H1 (cell line): Measurements from ENCODE around the gene TBX18. TPM values are rescaled to one million over a fixed set of nuclear protein-coding genes. Genes with fewer than 3 reads are reported as not detected.

ENCODE experiments used
- CTCF ChIA-PET: fragments of 300-600 bp; sonication (Branson Sonifier 250); formaldehyde crosslinking; loops from one replicate; lab custom pipeline; 2021; ENCODE audit not compliant: partially characterized antibody; lab: Charles Lee
- POLR2A ChIA-PET: fragments of 300-600 bp; sonication (Branson Sonifier 250); formaldehyde crosslinking; loops from one replicate; lab custom pipeline; 2021; ENCODE audit warnings: inconsistent platforms; ENCODE audit not compliant: partially characterized antibody; lab: Charles Lee
- DNase-seq, 2 experiments: peaks; one replicate each; pipeline versions ENCODE4 v3.0.0 to v3.0.0-alpha.2; 2010 to 2022; ENCODE audit warnings: low spot score in 2 of 2, low read depth in 1 of 2, mixed read lengths in 1 of 2
- FAIRE-seq: peaks from 2 replicates; lab custom pipeline; 2011; peaks lifted over from hg19 to GRCh38; lab: Jason Lieb, UNC
- H2AFZ ChIP-seq: 2 replicates; pipeline ENCODE4 v1.8.1; 2012; ENCODE audit warnings: low read length, inconsistent platforms
- H2AK5ac ChIP-seq: 2 replicates; pipeline ENCODE4 v1.6.1; 2013; ENCODE audit warnings: low read depth, low read length
- H2BK120ac ChIP-seq: replicated peaks from 2 replicates; pipeline ENCODE3; 2013; ENCODE audit warnings: low read depth, low read length, inconsistent platforms
- H2BK12ac ChIP-seq: 2 replicates; pipeline ENCODE4 v1.6.1; 2013; ENCODE audit warnings: low read depth, low read length
- H2BK15ac ChIP-seq: 2 replicates; pipeline ENCODE4 v1.6.1; 2013; ENCODE audit warnings: low read length
- H2BK20ac ChIP-seq: 2 replicates; pipeline ENCODE4 v1.6.1; 2013; ENCODE audit warnings: low read length
- H2BK5ac ChIP-seq: 2 replicates; pipeline ENCODE4 v1.6.1; 2013; ENCODE audit warnings: low read depth, low read length
- H3K14ac ChIP-seq: 2 replicates; pipeline ENCODE4 v1.6.1; 2013; ENCODE audit warnings: inconsistent platforms; ENCODE audit not compliant: insufficient read length
- H3K18ac ChIP-seq: 2 replicates; pipeline ENCODE4 v1.6.1; 2013; ENCODE audit warnings: low read length; ENCODE audit errors: extremely low read depth
- H3K23ac ChIP-seq: 2 replicates; pipeline ENCODE4 v1.6.1; 2013; ENCODE audit warnings: inconsistent platforms; ENCODE audit not compliant: insufficient read length
- H3K23me2 ChIP-seq: 2 replicates; pipeline ENCODE4 v1.6.1; 2013; ENCODE audit warnings: low read depth, low read length
- H3K27ac ChIP-seq: 2 replicates; pipeline ENCODE4 v1.6.1; 2011; ENCODE audit warnings: low read depth, low read length, inconsistent platforms
- H3K27me3 ChIP-seq, 4 experiments: replicated peaks in 1 of 4; 1 replicate in 1 of 4; 2 replicates in 3 of 4; pipeline versions ENCODE4 v1.6.1 to v1.8.1; 2011 to 2013; ENCODE audit warnings: low read length in 3 of 4, mild to moderate bottlenecking in 3 of 4, inconsistent platforms in 2 of 4, mixed read lengths in 2 of 4, moderate library complexity in 1 of 4; ENCODE audit not compliant: control insufficient read depth in 3 of 4, insufficient read depth in 3 of 4; ENCODE audit errors: extremely low read depth in 1 of 4
- H3K36me3 ChIP-seq, 4 experiments: 2 replicates each; pipeline versions ENCODE4 v1.6.1 to v1.8.1; 2011 to 2013; ENCODE audit warnings: mild to moderate bottlenecking in 4 of 4, low read length in 3 of 4, moderate library complexity in 2 of 4, control low read depth in 1 of 4, inconsistent platforms in 1 of 4; ENCODE audit not compliant: insufficient read depth in 4 of 4, control insufficient read depth in 2 of 4
- H3K4ac ChIP-seq: replicated peaks from 2 replicates; pipeline ENCODE3; 2013; ENCODE audit warnings: low read length, low read depth, mixed read lengths, inconsistent platforms; ENCODE audit not compliant: insufficient read length
- H3K4me1 ChIP-seq, 4 experiments: replicated peaks in 1 of 4; 1 replicate in 1 of 4; 2 replicates in 3 of 4; pipeline versions ENCODE4 v1.6.1 to v1.8.1; 2011 to 2013; ENCODE audit warnings: low read length in 3 of 4, inconsistent platforms in 2 of 4, mixed read lengths in 1 of 4; ENCODE audit not compliant: insufficient read depth in 4 of 4, control insufficient read depth in 3 of 4
- H3K4me2 ChIP-seq, 2 experiments: 2 replicates each; pipeline versions ENCODE4 v1.6.1 to v1.8.1; 2011 to 2013; ENCODE audit warnings: low read depth in 2 of 2, low read length in 2 of 2, control low read depth in 1 of 2, inconsistent platforms in 1 of 2, mild to moderate bottlenecking in 1 of 2; ENCODE audit not compliant: insufficient read depth in 1 of 2
- H3K4me3 ChIP-seq, 4 experiments: fragments of 200-600, 300-600 bp in 1 of 4; sonication (generic), shearing (Covaris generic), sonication (Bioruptor Twin) in 1 of 4; 2 replicates each; pipeline versions ENCODE4 v1.5.1 to v1.8.1; 2011 to 2016; ENCODE audit warnings: low read length in 4 of 4, low read depth in 3 of 4, control low read depth in 2 of 4, inconsistent platforms in 2 of 4, mild to moderate bottlenecking in 2 of 4, mixed read lengths in 1 of 4, moderate library complexity in 1 of 4; ENCODE audit not compliant: insufficient read depth in 2 of 4; ENCODE audit errors: extremely low read depth in 1 of 4
- H3K56ac ChIP-seq: replicated peaks from 2 replicates; pipeline ENCODE3; 2013; ENCODE audit warnings: low read depth, mild to moderate bottlenecking, mixed read lengths, low read length, inconsistent platforms; ENCODE audit not compliant: insufficient read length
- H3K79me1 ChIP-seq: 2 replicates; pipeline ENCODE4 v1.6.1; 2013; ENCODE audit warnings: low read depth, low read length, control low read depth
- H3K79me2 ChIP-seq, 2 experiments: 2 replicates each; pipeline versions ENCODE4 v1.6.1 to v1.8.1; 2012 to 2013; ENCODE audit warnings: low read length in 2 of 2, mild to moderate bottlenecking in 2 of 2, inconsistent platforms in 1 of 2; ENCODE audit not compliant: insufficient read depth in 2 of 2, control insufficient read depth in 1 of 2
- H3K9ac ChIP-seq, 4 experiments: replicated peaks in 1 of 4; 1 replicate in 1 of 4; 2 replicates in 3 of 4; pipeline versions ENCODE4 v1.6.1 to v1.8.1; 2011 to 2013; ENCODE audit warnings: low read depth in 3 of 4, low read length in 3 of 4, control low read depth in 2 of 4, mild to moderate bottlenecking in 2 of 4, moderate library complexity in 2 of 4, inconsistent platforms in 1 of 4; ENCODE audit errors: extremely low read depth in 1 of 4
- H3K9me3 ChIP-seq, 2 experiments: 2 replicates each; pipeline versions ENCODE4 v1.6.1 to v1.8.1; 2012 to 2013; ENCODE audit warnings: mild to moderate bottlenecking in 2 of 2, moderate library complexity in 2 of 2, control low read depth in 1 of 2, inconsistent platforms in 1 of 2, low read depth in 1 of 2, low read length in 1 of 2, mixed read lengths in 1 of 2; ENCODE audit not compliant: insufficient read depth in 2 of 2
- H4K20me1 ChIP-seq, 2 experiments: replicated peaks in 1 of 2; 2 replicates each; pipeline versions ENCODE3 to v1.8.1; 2011 to 2013; ENCODE audit warnings: inconsistent platforms in 2 of 2, low read length in 2 of 2, mild to moderate bottlenecking in 1 of 2; ENCODE audit not compliant: insufficient read depth in 2 of 2, control insufficient read depth in 1 of 2
- H4K5ac ChIP-seq: 2 replicates; pipeline ENCODE4 v1.6.1; 2013; ENCODE audit warnings: low read length, low read depth, mixed read lengths, inconsistent platforms; ENCODE audit not compliant: insufficient read length
- H4K8ac ChIP-seq: 2 replicates; pipeline ENCODE4 v1.8.0; 2013; ENCODE audit warnings: mild to moderate bottlenecking, moderate library complexity, low read length, inconsistent platforms; ENCODE audit not compliant: insufficient read depth; ENCODE audit errors: extremely low read depth
- H4K91ac ChIP-seq: replicated peaks from 2 replicates; pipeline ENCODE3; 2013; ENCODE audit warnings: low read length, mixed read lengths, inconsistent platforms; ENCODE audit not compliant: insufficient read length
- TAF1 ChIP-seq: IDR thresholded peaks from 2 replicates; pipeline ENCODE4 v1.6.1; 2011; ENCODE audit warnings: mild to moderate bottlenecking, low read depth, low read length
- TAF7 ChIP-seq: optimal IDR thresholded peaks from 2 replicates; pipeline ENCODE3; 2011; ENCODE audit warnings: low read depth, mild to moderate bottlenecking, inconsistent platforms, low read length, moderate library complexity, borderline replicate concordance
- WGBS, 2 experiments: shearing (Covaris generic) in 1 of 2; methylation state at CpG; one replicate each; pipeline versions ENCODE4 v1.1.6 to v1.1.7; 2013 to 2015; ENCODE audit warnings: low lambda C conversion rate in 2 of 2, mixed read lengths in 2 of 2, inconsistent platforms in 1 of 2, low coverage in 1 of 2, missing lambda C conversion rate in 1 of 2; ENCODE audit not compliant: insufficient replicate concordance in 2 of 2, insufficient coverage in 1 of 2, insufficient read length in 1 of 2; ENCODE audit errors: extremely low coverage in 1 of 2, missing lambda C conversion rate in 1 of 2; 5-methylcytosine and 5-hydroxymethylcytosine counted together
- polyA plus RNA-seq, 7 experiments: library from polyadenylated mRNA; depleted of rRNA in 3 of 7; stranded (reverse) in 5 of 7; unstranded in 2 of 7; fragments of >200 nt in 5 of 7; fragments of 200-250 nt in 2 of 7; gene quantifications; 1 replicate in 5 of 7; 2 replicates in 1 of 7; 4 replicates in 1 of 7; pipeline versions ENCODE4 v1.2.1 to v1.2.3, GENCODE V29; 2011 to 2013; ENCODE audit warnings: missing spikeins in 2 of 7, mixed read lengths in 2 of 7
- total RNA-seq: library from RNA; stranded (reverse); fragmentation: NEBNext Ultra II Directional; extraction: Animal tissue kit (Norgen Biotek cat#: 25700); gene quantifications from 2 replicates; pipeline ENCODE4 v1.2.1, GENCODE V29; 2021

TBX18 gene
- total and polyA plus RNA-seq, 2 of the 8 experiments (the other 6 are each of a cell fraction or from before 2014, with no cell fraction given) = 0.02 TPM; not detected in 1

DNA sequence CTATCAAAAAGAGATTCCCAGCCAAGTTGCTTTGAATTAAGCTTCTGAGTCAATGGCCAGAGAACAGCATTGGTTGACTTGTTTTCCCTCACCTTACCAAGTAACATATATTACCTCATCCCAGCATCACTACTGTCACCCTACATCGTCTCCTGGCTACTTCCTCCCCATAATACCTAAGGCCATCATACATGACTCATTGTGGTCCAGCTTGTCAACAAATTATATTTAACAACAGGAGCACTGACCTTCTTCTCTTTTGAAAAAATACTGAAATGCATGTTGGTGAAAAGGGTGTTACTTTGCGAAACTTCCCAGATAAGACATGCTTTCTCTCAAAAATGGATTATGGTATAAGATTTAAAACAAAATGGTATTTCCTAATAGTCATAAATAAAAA is 106.9 kb downstream of the TBX18 start:
- H3K9me3 ChIP-seq = no peaks in the 10 kb centered on the region
- H4K20me1 ChIP-seq = no peaks in the 10 kb centered on the region
- H3K9ac ChIP-seq = no peak overlapping the region
- no peak overlapping the region for H3K18ac ChIP-seq
- no peak overlapping the region for H3K4me2 ChIP-seq
- FAIRE-seq = no peak
- no peak overlapping the region for H4K5ac ChIP-seq
- no peak overlapping the region for H2AFZ ChIP-seq
- H2BK20ac ChIP-seq = no peak overlapping the region
- H3K79me2 ChIP-seq = no peaks in the 10 kb centered on the region
- ChIA-PET CTCF (interaction anchor here (1.1 kb wide), 1 partner anchor 28 kb away, joined by 6 read pairs; no protein-coding TSS in a partner anchor), POLR2A (no interaction called here)
- TF ChIP-seq TAF7 (no peak), TAF1 (no peak)
- no peak overlapping the region for H2BK120ac ChIP-seq
- H3K4me3 ChIP-seq = no peak overlapping the region
- no peak overlapping the region for H3K4ac ChIP-seq
- no peak overlapping the region for H4K91ac ChIP-seq
- no peaks in the 10 kb centered on the region for H3K79me1 ChIP-seq
- H2AK5ac ChIP-seq = no peak overlapping the region
- no peak overlapping the region for H2BK15ac ChIP-seq
- no peak overlapping the region for H3K56ac ChIP-seq
- no peaks in the 10 kb centered on the region for H3K23me2 ChIP-seq
- H3K14ac ChIP-seq = no peak overlapping the region
- H3K27ac ChIP-seq = no peak overlapping the region
- no peaks in the 10 kb centered on the region for H3K4me1 ChIP-seq
- H3K36me3 ChIP-seq = no peaks in the 10 kb centered on the region
- H4K8ac ChIP-seq = no peak overlapping the region
- no peak overlapping the region for H3K23ac ChIP-seq
- no peak overlapping the region for H2BK5ac ChIP-seq
- 90% methylated on average over 2 of the region's 2 CpGs; no CpG with 5 or more reads in 1 of the 2 experiments for whole genome bisulfite sequencing, 2 experiments
- H2BK12ac ChIP-seq = no peak overlapping the region
- no peak for DNase-seq
- H3K27me3 ChIP-seq = no peaks in the 10 kb centered on the region
